Head of caudate nucleus (tissue), 42 donors: ENCODE data around the gene RAB11FIP3.
"Not testable (repeated sequence)": the region's sequence is repeated elsewhere in the genome, so short reads cannot be mapped to it uniquely, and the experiment has no call there.

ENCODE experiments used
- DNase-seq, 42 donors: peaks; one replicate each; pipeline versions ENCODE4 v3.0.0 to v3.0.0-alpha.2; 2020 to 2021; ENCODE audit warnings: mixed read lengths in 7 of 42
- intact Hi-C: fragments of 100-400 bp; cut with DNase I; formaldehyde crosslinking; loops from one replicate; pipeline ENCODE4 v1.15.0; 2022

RAB11FIP3 gene

DNA sequence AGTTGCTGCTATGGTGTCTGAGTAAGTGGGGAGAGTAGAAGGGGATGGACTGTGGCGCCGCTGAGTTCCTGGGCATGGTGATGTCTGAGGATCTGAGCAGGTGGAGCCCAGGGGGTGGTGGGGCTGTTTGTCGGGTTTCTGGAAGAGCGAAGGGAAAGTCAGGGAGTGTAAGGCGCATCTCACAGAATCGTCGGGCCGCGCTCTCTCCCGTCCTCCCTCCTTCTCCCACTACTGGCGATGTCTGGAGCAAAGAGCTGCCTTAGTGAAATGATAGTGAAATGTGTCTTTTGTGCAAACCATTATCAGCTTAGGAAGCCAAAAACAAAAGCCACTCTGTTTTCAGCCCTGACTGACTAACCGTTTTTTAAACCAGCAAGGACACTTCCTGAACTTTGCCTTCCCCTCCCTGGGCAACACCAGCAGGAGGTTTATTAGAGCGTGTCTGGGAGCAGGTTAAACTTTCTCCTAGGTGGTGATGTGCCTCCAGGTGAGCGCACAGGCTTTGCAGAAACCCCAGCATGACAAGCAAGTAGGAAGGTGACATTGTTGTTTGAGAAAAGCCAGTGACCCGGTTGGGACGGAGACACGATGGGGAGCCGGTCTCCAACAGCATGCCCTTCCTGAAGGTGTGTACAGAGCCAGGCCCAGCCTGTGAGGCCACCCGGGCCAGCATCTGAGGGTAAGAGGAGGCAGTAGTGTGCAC is 49.1 kb downstream of the RAB11FIP3 start:
- peak in 29 of 42 donors; percentile 15 to 74 (median 45) for DNase-seq
- intact Hi-C loops = loop anchor here (5.0 kb wide), 1 partner anchor 47 kb away; the partner anchor contains the start of gene RAB11FIP3

- DNase-seq = no peak
- intact Hi-C loops = no loop called here
Measured at GRCh38 chr16:476039-476438, 50.6 kb downstream of the RAB11FIP3 start.

GRCh38 chr16:477301-478157 is 52.1 kb downstream of the RAB11FIP3 start:
- no peak for DNase-seq
- intact Hi-C loops = no loop called here

DNA sequence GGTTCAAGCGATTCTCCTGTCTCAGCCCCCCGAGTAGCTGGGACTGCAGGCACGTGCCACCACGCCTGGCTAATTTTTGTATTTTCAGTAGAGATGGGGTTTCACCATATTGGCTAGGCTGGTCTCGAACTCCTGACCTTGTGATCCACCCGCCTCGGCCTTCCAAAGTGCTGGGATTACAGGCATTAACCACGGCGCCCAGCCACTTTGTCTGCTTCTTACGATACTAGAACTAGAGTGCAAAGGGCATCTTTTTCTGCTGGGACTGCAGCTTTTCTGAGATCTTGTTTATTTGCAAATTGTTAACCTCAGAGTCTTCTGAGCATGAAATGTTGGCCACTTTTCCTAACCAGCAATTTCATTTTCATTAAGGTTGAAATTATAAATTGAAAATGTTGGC is 52.8 kb downstream of the RAB11FIP3 start:
- DNase-seq, intact Hi-C loops: not testable (repeated sequence)

DNA sequence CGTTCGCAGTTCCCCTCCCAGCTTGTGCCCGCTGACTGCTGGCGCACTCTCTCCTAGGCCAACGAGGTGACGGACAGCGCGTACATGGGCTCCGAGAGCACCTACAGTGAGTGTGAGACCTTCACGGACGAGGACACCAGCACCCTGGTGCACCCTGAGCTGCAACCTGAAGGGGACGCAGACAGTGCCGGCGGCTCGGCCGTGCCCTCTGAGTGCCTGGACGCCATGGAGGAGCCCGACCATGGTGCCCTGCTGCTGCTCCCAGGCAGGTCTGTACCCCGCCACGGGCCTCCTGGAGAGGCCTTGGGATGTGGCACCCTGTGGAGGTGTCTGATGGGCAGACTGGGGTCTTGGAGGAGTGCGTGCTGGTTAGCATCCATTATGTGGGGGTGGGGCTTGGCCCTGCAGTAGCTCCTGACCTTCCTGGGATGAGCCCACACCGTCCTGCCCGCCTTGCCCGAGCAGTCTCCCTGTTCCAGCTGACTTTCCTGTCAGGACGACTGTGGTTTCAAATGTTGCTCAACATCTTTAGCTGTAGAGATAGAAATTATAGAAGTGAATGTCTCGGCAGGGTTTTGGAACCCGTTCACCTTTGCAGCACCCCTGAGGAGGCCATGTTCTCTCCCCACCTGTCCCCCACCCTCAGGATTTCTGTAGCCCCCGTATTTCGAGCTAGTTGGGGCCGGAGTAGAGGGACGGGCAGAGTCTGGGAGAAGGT is 57.2 kb downstream of the RAB11FIP3 start:
- intact Hi-C loops = no loop called here
- no peak for DNase-seq

DNA sequence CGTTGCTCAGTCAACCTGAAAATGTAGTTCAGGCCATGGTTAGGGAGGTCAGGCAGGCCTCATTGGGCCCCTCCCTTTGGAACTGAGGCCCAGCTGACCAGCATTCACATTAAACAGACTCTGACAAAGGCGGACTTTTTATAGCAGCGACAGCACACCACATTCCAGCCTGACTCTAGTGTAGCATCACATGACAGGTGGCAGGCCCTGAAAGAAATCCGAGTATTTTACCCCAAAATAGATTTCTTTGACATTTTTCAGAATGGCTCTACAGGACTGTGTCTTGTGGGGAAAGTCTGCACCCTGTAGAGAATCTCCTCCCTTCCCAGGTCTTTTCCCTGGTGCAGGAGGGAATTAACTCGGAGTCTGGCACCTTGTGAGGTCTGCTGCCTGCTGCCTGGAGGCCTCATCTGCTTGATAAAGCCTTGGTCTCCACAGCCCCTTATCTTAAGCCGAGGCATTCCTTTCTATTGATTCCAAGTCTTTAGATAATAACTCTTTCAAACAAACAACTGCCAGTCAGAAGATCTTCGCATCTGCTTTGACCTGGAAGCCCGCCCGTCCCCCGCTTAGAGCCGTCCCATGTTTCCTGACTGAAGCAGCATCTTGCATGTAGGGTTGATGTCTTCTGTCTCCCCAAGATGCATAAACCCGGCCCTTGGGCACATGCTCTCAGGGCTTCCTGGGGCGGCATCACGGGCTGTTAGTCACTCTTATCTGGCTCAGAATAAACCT is 58.1 kb downstream of the RAB11FIP3 start:
- peak in 25 of 42 donors; percentile 30 to 75 (median 50) for DNase-seq

GRCh38 chr16:489606-490005 is 64.2 kb downstream of the RAB11FIP3 start:
- intact Hi-C loops = no loop called here

More for the DNA sequence above, 58.1 kb downstream of the RAB11FIP3 start:
- intact Hi-C loops = no loop called here

GRCh38 chr16:490768-491167 is 65.3 kb downstream of the RAB11FIP3 start:
- no peak for DNase-seq
- intact Hi-C loops = no loop called here

More at GRCh38 chr16:489606-490005, 64.2 kb downstream of the RAB11FIP3 start:
- DNase-seq = no peak

- no peak for DNase-seq
- intact Hi-C loops = no loop called here
Measured at GRCh38 chr16:491220-491919, 65.9 kb downstream of the RAB11FIP3 start.

- peak in 21 of 42 donors; percentile 30 to 82 (median 50) for DNase-seq
- intact Hi-C loops = no loop called here
Measured at GRCh38 chr16:492211-492875, 66.9 kb downstream of the RAB11FIP3 start.

- DNase-seq = peak in 3 of 42 donors; percentile 31 to 48 (median 34)
- intact Hi-C loops = not testable (repeated sequence)
Measured at GRCh38 chr16:494676-495075, 69.2 kb downstream of the RAB11FIP3 start.

DNA sequence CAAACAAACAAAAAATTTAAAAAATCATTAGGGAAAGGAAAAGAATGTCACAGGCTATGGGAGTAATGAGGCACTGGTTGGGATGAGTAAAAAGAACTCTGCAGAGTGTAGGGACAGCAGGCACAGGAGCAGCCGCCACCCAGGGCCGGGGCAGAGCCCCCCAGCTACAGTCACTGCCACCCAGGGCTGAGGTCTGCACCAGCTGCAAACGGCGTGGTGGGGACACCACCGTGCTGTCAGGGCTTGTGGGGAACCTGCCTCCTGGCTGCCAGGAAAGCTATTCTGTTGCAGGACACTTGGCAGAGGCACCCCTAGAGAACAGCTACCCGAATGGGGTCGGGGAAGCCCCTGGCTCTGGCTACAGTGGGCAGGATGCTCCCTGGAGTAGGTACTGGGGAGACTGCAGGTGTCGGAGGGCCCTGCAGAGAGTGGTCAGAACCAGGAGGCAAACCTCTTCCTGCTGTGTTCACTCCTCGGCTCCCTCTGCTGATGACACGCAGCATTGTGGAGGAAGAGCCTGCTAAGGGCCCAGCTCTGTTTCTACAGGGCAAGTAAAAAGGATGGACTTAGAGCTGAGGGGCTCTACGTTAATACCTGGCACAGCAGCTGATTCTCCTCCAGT is 69.8 kb downstream of the RAB11FIP3 start:
- DNase-seq = peak in 23 of 42 donors; percentile 31 to 73 (median 51)
- intact Hi-C loops = no loop called here

DNA sequence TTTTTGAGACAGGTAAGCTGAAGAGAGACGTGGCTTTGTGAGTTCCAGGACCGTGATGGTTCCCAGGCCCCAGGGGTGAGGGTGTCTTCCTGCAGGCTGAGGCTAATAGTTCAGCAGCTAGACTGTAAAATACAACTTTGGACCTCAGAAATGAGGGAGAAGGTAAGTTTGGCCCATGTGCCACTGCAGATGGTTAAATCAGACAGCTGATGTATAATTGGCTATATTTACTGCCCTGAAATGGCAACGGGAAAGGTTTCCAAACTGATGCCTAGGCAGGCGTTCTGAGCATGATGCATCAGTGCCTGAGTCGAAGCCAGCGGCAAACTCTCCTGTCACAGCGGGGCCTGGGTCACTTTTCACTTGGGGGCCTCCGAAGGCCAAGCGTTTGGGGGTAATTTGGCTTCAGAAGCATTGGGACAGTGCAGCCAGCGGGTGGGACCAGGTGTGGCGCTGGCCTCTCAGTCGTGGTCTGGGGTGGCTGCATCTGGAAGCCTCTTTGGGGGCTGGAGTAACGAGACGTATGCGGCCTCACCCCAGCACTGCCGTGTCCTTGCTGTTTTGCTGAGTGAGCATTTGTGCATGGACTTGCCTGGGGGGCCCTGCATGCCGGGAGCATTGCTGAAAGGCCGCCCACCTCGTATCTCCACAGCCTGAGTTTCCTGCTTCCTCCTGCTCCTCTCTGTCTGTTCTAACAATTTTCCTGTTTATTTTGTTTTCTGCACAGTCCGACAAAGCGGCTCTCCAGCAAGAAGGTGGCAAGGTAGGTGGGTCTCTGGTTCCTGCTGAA is 70.8 kb downstream of the RAB11FIP3 start:
- intact Hi-C loops = no loop called here
- no peak for DNase-seq

DNA sequence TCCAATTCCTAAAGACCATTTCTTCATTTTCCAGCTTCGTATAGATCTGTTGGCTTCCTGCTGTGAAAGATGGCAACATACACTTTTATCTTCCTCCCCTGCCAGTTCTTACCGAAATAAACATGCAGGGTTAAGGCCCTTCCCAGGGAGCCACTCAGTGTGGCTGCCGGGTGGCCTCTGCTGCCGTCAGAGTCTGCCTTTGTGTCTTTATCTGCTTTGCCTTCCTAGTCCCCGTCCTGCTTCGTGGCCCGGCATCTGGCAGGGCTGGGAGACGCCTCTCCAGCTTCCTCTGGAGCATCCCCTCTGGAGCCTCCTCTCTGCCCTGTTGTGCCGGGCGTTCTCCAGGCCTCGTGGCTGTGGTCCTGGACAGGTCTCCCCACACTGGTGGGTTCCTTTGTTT is 71.8 kb downstream of the RAB11FIP3 start:
- intact Hi-C loops = no loop called here
- no peak for DNase-seq

DNA sequence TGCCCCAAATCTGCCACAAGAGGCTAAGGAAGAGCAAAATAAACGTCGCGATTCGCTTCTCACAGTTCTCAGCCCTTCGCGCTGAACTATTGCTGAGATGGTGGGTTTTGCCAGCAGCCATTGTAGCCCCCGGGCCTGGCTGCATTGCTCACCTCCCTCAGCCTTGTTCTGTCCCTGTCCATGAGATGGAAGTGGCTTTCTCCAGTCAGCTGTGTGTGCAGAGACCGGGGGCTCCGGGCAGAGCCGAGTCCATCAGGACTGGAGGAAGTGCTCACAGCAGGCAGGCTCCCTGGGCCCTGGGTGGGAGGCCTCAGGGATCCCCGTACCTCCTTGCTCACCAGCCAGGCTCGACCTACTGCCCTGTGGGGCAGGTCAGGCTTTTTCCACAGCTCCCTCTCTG is 74.5 kb downstream of the RAB11FIP3 start:
- no peak for DNase-seq
- intact Hi-C loops = no loop called here

- DNase-seq = no peak
- intact Hi-C loops = no loop called here
Measured at GRCh38 chr16:500709-501108, 75.3 kb downstream of the RAB11FIP3 start.
